HEK293 (cell line): ENCODE results near the gene GALNT6.
A peak's percentile ranks its signal among the peaks of the same experiment; 100 is the strongest.

ENCODE experiments used
- CTCF ChIA-PET: fragments of 350-600 bp; formaldehyde crosslinking; extraction: SDS; loops from one replicate; lab custom pipeline; 2021; ENCODE audit warnings: antibody characterized with exemption; lab: Yijun Ruan, JAX
- POLR2A ChIA-PET: fragments of 300-600 bp; formaldehyde crosslinking; extraction: SDS; loops from one replicate; lab custom pipeline; 2020; ENCODE audit warnings: antibody characterized with exemption, inconsistent platforms; lab: Yijun Ruan, JAX
- H3K27ac ChIP-seq: fragments of 200-500 bp; sonication (Bioruptor generic); 2 replicates; pipeline ENCODE4 v1.5.1; 2014; ENCODE audit warnings: low read depth, low read length, control low read depth, inconsistent platforms; ENCODE audit errors: extremely low read depth
- H3K36me3 ChIP-seq, 2 experiments: fragments of 200-500 bp in 1 of 2; sonication (Bioruptor generic) in 1 of 2; 1 replicate in 1 of 2; 2 replicates in 1 of 2; pipeline ENCODE4 v1.5.1; 2014 to 2017; ENCODE audit warnings: inconsistent platforms in 2 of 2, low read length in 2 of 2; ENCODE audit not compliant: control insufficient read depth in 2 of 2, insufficient read depth in 1 of 2
- H3K4me1 ChIP-seq: fragments of 200-500 bp; sonication (Bioruptor generic); 2 replicates; pipeline ENCODE4 v1.5.1; 2014; ENCODE audit warnings: mild to moderate bottlenecking, low read length, inconsistent platforms; ENCODE audit not compliant: control insufficient read depth, insufficient read depth
- H3K4me3 ChIP-seq: 2 replicates; pipeline ENCODE4 v1.5.1; 2011; ENCODE audit warnings: low read depth, mild to moderate bottlenecking, control low read depth, low read length, moderate library complexity
- H3K9me3 ChIP-seq: fragments of 200-500 bp; sonication (Bioruptor generic); 2 replicates; pipeline ENCODE4 v1.5.1; 2014; ENCODE audit warnings: low read depth, low read length, inconsistent platforms; ENCODE audit not compliant: control insufficient read depth, insufficient read depth
- AEBP2 ChIP-seq: fragments of 450-650 bp; formaldehyde crosslinking; IDR thresholded peaks from 2 replicates; pipeline ENCODE4 v1.5.1; 2016; ENCODE audit warnings: missing biosample characterization, missing genetic modification characterization, borderline replicate concordance
- ATF2 ChIP-seq: fragments of 450-650 bp; formaldehyde crosslinking; IDR thresholded peaks from 2 replicates; pipeline ENCODE4 v1.5.1; 2016; ENCODE audit warnings: missing biosample characterization, missing genetic modification characterization, low read depth
- HOXC10 ChIP-seq: sonication (generic); formaldehyde crosslinking; IDR thresholded peaks from 2 replicates; pipeline ENCODE4 v1.8.1; 2023; ENCODE audit warnings: mild to moderate bottlenecking, missing genetic modification reagents
- PBX3 ChIP-seq: sonication (generic); formaldehyde crosslinking; IDR thresholded peaks from 2 replicates; pipeline ENCODE4 v1.8.1; 2022; ENCODE audit warnings: mild to moderate bottlenecking, moderate library complexity, missing genetic modification reagents
- PRDM1 ChIP-seq: fragments of 450-650 bp; formaldehyde crosslinking; IDR thresholded peaks from 2 replicates; pipeline ENCODE4; 2016; ENCODE audit warnings: missing biosample characterization, missing genetic modification characterization
- PRDM4 ChIP-seq: fragments of 450-650 bp; formaldehyde crosslinking; IDR thresholded peaks from 2 replicates; pipeline ENCODE4 v1.5.1; 2017; ENCODE audit warnings: missing biosample characterization, missing genetic modification characterization
- REST ChIP-seq: fragments of 450-650 bp; formaldehyde crosslinking; IDR thresholded peaks from 2 replicates; pipeline ENCODE4 v1.5.1; 2016; ENCODE audit warnings: missing biosample characterization, missing genetic modification characterization
- SCRT1 ChIP-seq: fragments of 450-650 bp; formaldehyde crosslinking; IDR thresholded peaks from 2 replicates; pipeline ENCODE4 v1.5.1; 2016; ENCODE audit warnings: missing biosample characterization, missing genetic modification characterization, borderline replicate concordance
- SP7 ChIP-seq: fragments of 450-650 bp; formaldehyde crosslinking; IDR thresholded peaks from 2 replicates; pipeline ENCODE4 v1.5.1; 2016; ENCODE audit warnings: missing biosample characterization, missing genetic modification characterization
- WT1 ChIP-seq: fragments of 450-650 bp; formaldehyde crosslinking; IDR thresholded peaks from 2 replicates; pipeline ENCODE4 v1.5.1; 2016; ENCODE audit warnings: missing biosample characterization, missing genetic modification characterization
- YY2 ChIP-seq: fragments of 450-650 bp; formaldehyde crosslinking; IDR thresholded peaks from 2 replicates; pipeline ENCODE4 v1.5.1; 2016; ENCODE audit warnings: missing biosample characterization, missing genetic modification characterization
- ZNF132 ChIP-seq: fragments of 450-650 bp; formaldehyde crosslinking; IDR thresholded peaks from 2 replicates; pipeline ENCODE4 v1.5.1; 2017; ENCODE audit warnings: missing biosample characterization, missing genetic modification characterization, borderline replicate concordance
- ZNF175 ChIP-seq: fragments of 450-650 bp; formaldehyde crosslinking; IDR thresholded peaks from 2 replicates; pipeline ENCODE4 v1.5.1; 2016; ENCODE audit warnings: missing biosample characterization, missing genetic modification characterization
- ZNF2 ChIP-seq: fragments of 450-650 bp; formaldehyde crosslinking; IDR thresholded peaks from 2 replicates; pipeline ENCODE4 v1.5.1; 2016; ENCODE audit warnings: missing biosample characterization, missing genetic modification characterization
- ZNF292 ChIP-seq: fragments of 450-650 bp; formaldehyde crosslinking; IDR thresholded peaks from 2 replicates; pipeline ENCODE4 v1.5.1; 2016; ENCODE audit warnings: low read depth, missing biosample characterization, missing genetic modification characterization, borderline replicate concordance
- ZNF426 ChIP-seq: fragments of 450-650 bp; formaldehyde crosslinking; IDR thresholded peaks from 2 replicates; pipeline ENCODE4 v1.5.1; 2017; ENCODE audit warnings: missing biosample characterization, missing genetic modification characterization, mild to moderate bottlenecking, inconsistent platforms, moderate library complexity
- ZNF571 ChIP-seq: fragments of 450-650 bp; formaldehyde crosslinking; IDR thresholded peaks from 2 replicates; pipeline ENCODE4 v1.5.0; 2017; ENCODE audit warnings: missing biosample characterization, missing genetic modification characterization
- ZNF660 ChIP-seq: fragments of 450-650 bp; IDR thresholded peaks from 2 replicates; pipeline ENCODE4 v1.5.1; 2018; ENCODE audit warnings: missing biosample characterization, mild to moderate bottlenecking, missing genetic modification characterization

The GALNT6 gene

GRCh38 chr12:51415931-51416330 lies 24.7 kb upstream of the GALNT6 start:
- CTCF ChIA-PET = interaction anchor here (0.7 to 1.1 kb wide), 2 partner anchors 115 to 118 kb away, joined by 3 read pairs; no protein-coding TSS in a partner anchor
- Histone ChIP-seq H3K4me3 (no peak overlapping the region), H3K36me3 (no peaks in the 10 kb centered on the region; a peak in 1 of 3 replicates), H3K9me3 (no peaks in the 10 kb centered on the region), H3K4me1 (no peaks in the 10 kb centered on the region), H3K27ac (no peak overlapping the region)
- TF ChIP-seq REST (tag by site-specific recombination) (peak; percentile 53; the same call in 1 of the 2 replicates), SP7 (tag by site-specific recombination) (peak; percentile 45; the same call in 1 of the 2 replicates), ZNF660 (tag by site-specific recombination) (peak; percentile 69; the same call in 1 of the 2 replicates), PBX3 (CRISPR knock-in tag) (no peak), ZNF426 (tag by site-specific recombination) (no peak), ATF2 (no peak), ZNF2 (no peak), ZNF175 (no peak), ZNF292 (no peak), PRDM1 (tag by site-specific recombination) (0 out of 2 replicates have a peak, but pooled peaks have one; percentile 17), ZNF132 (no peak), HOXC10 (CRISPR knock-in tag) (no peak), SCRT1 (no peak)
- POLR2A ChIA-PET = no interaction called here

- Histone ChIP-seq H3K4me1 (no peaks in the 10 kb centered on the region), H3K9me3 (no peaks in the 10 kb centered on the region), H3K27ac (no peak overlapping the region), H3K36me3 (no peaks in the 10 kb centered on the region; a peak in 1 of 3 replicates), H3K4me3 (no peak overlapping the region)
- CTCF ChIA-PET = interaction anchor here (0.6 to 0.7 kb wide), 2 partner anchors 410 to 1329 kb away, joined by 3 to 5 read pairs; no protein-coding TSS in a partner anchor
- TF ChIP-seq WT1 (no peak), PRDM4 (tag by site-specific recombination) (no peak), YY2 (tag by site-specific recombination) (no peak), AEBP2 (no peak), ZNF175 (no peak), ZNF426 (tag by site-specific recombination) (no peak), ZNF571 (tag by site-specific recombination) (no peak)
- POLR2A ChIA-PET = no interaction called here
These were observed 22.6 kb upstream of the GALNT6 start for GRCh38 chr12:51413791-51414190.
